Stimulated activated CD8-positive, alpha-beta memory T cell treated with anti-CD3 and anti-CD28 coated beads, Interleukin-2, amount 100 ng/mL, for 48 hours (primary cell): ENCODE data around the gene CFAP69.
"Not testable (repeated sequence)": the region's sequence is repeated elsewhere in the genome, so short reads cannot be mapped to it uniquely, and the experiment has no call there.

Source experiments
- DNase-seq, 2 donors: peaks; one replicate each; pipeline ENCODE4 v3.0.0-alpha.2; 2020; ENCODE audit warnings: low read depth in 2 of 2

CFAP69 gene

DNA sequence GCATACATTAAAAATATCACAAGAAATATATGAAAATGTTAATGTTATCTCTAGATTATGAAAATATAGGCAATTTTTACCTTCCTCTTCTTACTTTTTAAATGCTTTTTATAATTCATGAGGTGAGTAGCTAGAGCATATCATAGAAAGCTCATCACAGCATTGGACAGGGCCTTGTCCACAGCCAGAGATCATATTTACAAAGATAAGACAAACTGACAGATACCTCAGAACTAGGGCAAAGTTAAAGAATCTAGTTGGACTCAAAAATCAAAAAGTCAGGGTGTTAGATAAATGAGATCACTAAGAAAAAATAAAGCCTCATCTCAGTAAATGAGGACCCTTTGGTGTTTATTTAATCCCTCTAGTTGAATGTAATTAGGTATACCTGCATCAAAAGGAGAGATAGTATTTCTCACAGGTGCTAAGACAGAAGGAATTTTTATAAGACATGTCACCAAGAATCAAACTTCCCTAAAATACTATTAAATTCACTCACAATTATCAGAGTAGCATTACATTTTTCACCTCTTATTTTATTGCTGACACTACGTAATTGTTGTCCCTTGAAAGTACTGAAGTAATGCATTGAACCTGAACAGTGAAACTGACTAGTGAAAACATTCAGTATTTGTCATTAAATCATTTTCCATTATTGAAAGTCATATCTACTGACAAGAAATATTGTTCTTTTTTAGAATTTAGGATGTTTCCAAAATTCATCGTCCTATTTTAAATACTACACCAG, 25.6 kb downstream of the CFAP69 start:
- no peak for DNase-seq

DNA sequence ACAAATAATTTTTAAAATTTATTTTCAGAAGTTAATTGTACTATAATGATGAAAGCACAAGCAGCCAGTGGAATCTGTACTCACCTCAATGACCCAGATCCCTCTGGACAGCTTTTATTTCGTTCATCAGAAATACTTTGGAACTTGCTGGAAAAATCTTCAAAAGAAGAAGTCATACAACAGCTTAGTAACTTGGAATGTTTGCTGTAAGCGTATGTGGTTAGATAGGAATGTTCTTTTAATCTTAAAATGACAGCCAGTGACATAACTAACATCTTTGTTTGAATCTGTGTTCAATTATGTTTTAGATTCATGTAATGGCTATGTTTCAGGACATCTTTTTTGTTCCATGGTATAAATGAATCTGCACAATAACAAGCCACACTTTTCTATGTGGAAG, 26.8 kb downstream of the CFAP69 start:
- no peak for DNase-seq

DNA sequence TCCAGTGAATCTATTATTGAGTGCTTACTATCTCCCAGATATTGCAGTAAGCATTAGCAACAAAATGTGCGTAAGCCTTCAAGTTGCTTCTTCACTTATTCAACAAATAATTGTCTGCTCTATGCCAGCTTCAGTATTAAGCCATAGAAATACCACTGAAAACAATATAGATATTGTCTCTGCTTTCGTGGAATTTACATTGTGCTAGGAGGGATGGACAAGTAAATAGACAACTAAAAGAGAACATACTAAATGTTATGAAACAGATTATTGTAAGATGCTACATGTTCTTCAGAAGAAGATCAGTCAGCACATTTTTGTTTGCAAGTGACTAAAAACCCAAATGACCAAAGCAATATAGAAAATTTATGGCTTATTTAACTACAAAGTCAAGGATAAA, 27.3 kb downstream of the CFAP69 start:
- no peak for DNase-seq

DNA sequence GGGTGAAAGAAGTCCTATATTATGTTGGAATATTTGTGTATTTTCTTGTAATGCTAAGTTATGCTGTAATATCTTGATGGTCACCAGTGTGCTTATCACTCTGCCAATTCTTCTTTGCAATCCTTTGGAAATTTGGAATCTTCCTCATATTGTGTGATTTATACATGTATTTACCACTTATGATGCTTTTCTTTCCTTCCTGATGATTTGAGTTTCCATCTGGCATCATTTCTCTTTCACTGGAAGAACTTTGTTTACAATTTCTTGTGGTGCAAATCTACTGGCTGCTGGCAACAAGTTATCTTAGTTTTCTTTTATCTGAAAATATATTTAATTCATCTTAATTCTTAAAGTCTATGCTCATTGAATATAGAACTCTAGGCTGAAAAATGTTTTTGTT, 29.2 kb downstream of the CFAP69 start:
- DNase-seq: no peak

DNA sequence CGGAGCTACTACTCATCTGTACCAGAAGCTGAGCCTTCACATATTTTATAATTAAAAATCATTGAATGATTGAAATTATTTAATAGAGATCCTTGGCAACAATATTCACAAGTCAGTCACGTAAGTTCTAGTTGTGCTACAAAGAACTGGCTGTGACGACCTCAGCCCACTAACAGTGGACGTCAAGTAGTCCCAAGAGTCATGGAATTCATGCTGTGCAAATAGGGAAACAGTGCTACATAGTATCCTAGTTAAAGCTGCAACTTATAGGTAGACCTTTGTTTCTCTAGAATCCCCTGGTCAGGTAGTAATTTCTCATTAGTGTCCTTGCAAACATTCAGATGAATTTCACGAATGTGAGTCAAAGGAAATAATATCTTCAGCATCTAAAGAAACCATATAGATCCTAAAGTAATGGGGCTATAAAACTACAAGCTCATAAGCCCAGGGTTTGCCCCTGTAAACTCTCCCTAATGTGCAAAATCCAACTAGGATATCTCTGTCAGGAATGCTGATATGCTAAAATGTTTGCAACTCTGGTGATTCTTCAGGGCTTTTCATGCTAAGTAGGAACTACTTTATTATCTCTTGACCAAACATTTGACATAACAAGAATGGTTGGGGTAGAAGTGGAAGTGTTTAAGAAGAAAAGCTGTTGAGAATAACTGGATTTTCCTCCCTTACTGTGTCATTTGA, 31.2 kb downstream of the CFAP69 start:
- DNase-seq: no peak

DNA sequence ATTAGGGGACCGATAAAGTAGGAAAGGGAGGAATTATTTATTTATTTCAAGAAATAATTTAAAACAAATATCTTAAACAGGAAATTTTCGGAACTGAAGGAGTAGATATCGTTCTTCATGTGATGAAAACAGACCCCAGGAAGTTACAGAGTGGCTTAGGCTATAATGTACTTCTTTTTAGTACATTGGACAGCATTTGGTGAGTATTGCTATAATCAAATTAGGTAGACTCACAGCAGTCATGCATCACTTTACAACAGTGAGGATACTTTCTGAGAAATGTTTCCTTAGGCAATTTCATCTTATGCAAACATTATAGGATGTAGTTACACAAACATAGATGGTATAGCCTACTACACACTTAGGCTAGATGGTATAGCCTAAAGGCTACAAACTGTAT, 43.2 kb downstream of the CFAP69 start:
- no peak for DNase-seq

DNA sequence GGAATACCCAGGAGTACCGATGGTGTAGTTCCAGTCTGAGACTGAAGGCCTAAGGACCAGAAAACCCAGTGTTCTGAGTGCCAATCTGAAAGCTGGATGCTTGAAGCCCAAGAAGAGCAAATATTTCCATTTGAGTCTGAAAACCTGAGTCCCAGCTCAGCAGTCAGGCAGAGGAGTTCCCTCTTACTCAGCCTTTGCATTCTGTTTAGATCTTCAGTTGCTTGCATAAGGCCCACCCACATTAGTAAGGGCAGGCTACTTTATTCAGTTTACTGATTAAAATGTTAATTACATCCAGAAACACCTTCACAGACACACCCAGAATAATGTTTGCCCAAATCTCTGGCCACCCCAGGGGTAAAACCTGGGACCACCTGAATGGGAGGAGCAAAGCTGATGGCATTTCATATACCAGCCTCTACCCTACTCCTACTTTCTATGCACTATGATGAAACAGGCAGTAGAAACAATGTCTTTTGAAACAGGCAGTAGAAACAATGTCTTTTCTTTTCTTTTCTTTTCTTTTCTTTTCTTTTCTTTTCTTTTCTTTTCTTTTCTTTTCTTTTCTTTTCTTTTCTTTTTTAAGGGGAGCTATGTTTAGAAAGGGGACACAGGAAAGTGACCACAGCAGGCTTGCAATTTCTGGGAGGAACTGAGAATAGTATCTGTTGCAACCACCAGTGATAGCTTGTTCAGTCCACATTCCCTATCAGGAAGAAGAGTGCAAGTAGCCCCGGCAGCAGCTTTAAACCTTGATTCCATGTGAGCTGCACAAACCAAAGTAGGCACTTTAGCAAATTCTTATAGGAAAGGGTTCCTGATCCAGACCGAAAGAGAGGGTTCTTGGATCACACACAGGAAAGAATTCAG, 45.5 kb downstream of the CFAP69 start:
- no peak for DNase-seq

DNA sequence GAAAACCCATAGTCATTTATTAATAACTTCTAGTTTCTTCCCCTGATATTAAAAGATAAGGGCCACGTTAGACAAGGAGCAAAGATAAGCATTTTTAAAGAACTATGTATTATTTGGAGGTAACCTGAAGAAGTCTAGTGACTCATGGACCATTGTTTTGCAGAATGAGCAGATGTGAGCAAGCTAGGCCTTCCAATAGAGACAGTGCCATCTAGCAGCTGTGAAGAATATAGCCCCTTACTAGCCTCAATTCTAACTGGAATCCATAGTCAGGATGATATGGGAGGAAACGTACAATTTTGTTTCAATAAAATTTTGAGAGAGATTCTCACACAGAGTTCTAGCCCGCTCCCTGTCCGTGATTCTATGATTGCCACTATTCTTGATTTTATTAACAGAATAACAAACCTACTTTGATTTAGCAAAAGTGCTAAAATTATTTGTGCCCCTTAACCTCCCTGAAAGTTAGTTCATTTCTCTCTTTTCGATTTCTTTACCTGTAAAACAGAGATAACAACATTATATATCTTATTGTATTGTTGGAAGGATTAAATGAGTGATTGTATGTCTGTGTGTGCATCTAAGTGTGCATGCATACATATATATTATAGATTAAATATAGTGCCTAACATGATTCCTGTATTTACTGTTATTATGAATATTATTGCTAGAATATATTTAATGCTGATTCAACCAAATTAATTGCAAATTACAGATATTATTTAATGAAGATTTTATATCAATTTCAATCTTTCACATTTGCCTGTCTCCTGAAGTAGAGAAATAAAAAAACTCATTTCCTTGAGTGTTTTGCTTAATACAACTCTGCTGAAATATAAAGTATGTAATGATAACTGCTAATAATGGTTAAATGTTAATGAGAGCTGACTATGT, 53.4 kb downstream of the CFAP69 start:
- DNase-seq: no peak

DNA sequence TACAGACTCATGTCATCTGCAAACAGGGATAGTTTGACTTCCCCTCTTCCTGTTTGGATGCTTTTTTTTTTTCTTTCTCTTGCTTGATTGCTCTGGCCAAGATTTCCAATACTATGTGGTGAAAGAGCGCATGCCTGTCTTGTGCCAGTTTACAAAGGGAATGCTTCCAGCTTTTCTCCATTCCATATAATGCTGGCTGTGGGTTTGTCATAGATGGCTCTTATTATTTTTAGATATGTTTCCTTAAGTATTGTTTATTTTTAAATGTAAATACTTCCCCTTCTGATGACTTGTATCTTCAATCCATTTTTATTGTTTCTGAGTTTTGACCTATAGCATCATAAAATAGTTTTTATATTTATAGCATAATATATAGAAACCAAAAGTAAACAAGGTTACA, 58.3 kb downstream of the CFAP69 start:
- no peak for DNase-seq

DNA sequence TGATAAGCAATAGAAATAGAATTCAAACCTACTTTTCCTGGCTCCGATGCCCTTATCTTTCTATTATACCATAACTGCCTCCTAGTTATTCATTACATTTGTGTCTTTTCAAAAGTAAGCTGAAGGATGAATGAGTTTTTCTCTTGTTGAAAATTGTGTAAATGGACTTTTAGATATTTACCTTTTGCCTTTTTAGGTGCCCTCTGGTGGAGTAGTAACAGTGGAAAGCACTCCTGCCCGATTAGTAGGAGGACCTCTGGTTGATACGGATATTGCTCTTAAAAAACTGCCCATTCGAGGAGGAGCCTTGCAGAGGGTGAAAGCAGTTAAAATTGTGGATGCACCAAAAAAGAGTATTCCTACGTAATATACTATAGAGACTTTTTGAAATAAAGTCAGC, 64.9 kb downstream of the CFAP69 start:
- DNase-seq: no peak

DNA sequence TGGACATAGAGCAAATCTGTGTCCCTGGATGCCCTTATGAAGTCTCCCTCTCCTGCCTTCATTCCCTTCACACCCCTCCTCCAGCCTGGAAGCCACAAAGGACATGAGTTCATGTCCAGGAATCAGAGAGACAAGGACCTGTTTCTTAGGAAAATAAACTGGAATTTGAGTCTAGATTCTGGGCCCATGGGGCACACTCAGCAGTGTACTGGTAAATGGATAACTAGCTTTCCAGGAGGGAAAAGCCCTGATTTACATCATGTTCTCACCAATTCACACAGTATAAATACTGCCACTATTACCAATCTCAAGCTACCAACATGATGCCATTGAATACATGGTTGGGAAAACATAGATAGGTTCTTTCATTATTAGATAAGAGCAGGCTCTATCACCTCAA, 66.2 kb downstream of the CFAP69 start:
- DNase-seq: no peak

DNA sequence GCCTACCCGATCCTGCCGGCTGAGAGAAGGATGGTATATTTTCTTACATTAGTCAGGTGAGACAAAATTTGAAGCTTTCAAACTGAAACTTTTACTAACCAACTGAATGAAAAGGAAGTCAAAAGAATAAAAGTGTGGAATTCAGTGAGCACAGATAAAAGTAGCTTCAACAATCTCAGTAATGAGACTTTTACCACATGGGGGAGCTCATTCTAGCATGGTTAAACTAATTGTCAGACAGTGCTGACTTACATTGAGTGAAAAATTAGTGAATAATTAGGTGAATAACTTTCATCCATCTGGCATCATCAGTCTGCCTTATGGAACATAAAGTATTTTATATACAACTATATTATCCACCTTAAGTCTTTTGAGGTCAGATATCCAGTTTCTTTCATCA, 67.8 kb downstream of the CFAP69 start:
- no peak for DNase-seq

DNA sequence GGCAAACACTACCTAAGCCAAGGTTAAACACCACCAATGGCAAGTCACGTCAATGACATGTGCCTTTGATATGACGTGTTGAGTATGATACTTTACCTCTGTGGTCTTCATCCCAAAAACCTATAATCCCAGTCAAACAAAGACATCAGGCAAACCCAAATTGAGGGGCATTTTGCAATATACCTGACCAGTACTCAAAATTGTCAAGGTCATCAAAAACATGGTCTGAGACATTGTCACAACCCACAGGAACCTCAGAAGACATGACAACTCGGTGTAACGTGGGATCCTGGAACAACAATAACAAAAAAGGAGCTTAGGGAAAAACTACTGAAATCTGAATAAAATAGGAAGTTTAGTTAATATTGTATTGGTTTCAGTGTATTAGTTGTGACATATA, 68.9 kb downstream of the CFAP69 start:
- no peak for DNase-seq

DNA sequence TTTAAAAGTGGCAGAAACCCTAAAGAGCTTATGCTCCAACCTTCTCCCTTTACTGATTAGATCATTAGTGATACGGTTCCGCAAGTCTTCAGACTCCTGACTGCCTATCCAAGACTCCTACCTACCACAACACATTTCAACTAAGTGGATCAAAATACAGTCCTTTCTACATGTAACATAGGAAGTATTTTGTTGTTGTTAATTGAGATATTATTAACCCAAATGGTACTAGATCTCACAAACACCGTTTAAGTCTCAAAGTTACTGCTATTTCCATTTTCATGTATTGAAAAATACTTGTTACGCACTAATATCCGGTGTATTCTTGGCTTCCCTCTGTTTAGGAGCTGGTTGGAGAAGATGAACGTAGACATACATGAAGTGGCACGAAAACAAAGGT, 75.0 kb downstream of the CFAP69 start:
- DNase-seq: no peak

DNA sequence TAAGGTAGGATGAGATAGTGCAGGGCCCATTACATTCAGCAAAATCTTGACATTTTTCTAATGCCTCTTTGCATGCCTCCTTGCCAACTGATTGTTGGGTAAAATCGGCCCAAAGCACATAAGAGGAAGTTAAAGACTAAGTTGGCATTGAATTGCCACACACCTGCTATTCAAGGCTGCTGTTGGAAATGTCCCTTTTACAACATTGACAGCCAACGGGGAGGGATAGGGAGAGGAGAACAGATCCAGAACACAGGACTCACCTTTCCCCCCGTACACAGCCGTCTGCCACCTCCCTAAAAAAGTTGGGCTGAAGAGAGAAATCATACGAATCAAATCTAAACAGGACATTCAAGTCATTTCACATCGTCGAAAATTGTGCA, 75.4 kb downstream of the CFAP69 start:
- DNase-seq: no peak

DNA sequence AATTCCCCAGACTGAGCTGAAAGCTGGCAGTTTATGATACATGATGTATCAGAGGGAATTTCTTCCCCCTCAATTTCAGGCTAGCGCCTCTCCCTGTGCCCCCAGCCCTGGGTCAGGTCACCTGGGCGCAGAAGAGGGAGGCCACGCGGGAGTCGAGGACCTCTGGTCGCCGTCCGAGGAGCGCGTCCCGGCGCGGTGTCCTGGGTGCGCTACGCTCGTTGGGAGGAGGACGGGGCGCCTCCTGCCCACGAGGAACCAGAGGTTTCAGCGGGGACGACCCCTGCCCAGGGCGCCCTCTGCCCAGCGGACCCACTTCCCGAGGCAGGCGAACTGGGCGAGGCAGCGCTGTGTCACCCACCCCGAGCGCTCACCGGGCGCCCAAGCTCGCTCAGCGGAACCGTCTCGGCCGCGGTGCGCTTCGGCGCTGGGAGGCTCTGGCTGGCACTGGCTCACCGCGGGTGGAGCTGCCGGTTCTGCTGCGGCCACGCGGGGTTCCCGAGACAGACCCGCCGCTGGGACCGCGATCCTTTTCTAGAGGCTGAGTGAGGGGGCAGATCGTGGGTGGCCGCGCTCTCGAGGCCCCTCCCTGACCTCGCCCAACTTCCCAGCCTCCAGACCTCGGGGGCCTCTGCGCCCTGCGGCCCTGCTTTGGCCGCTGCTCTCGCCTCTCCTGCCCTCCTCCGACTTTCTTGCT, 76.0 kb downstream of the CFAP69 start, which contains the start of gene FAM237B:
Gene FAM237B (minus strand): TSS at position 504 of the 694 bp plus-strand sequence. CDS start 1,556 bp downstream, outside the sequence.
- DNase-seq: peak in 1 of 2 donors; percentile 4

DNA sequence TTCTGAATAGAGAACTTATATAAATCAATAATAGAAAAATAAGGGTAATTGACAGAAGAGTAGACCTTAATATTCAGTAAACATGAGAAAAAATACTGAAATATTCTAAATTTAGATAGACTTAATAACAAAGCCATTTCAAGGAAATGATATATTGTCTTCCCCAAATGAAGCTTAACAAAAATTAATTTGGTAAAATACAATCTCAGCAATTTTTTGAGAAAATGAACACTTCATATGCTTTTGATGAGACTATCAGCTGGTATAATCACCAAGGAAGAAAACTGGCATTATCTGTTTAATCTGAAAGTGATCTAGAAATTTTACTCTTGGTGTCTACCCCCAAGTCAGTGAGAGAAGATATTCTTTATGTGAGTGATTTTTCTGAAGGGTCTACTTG, 77.9 kb downstream of the CFAP69 start:
- no peak for DNase-seq

DNA sequence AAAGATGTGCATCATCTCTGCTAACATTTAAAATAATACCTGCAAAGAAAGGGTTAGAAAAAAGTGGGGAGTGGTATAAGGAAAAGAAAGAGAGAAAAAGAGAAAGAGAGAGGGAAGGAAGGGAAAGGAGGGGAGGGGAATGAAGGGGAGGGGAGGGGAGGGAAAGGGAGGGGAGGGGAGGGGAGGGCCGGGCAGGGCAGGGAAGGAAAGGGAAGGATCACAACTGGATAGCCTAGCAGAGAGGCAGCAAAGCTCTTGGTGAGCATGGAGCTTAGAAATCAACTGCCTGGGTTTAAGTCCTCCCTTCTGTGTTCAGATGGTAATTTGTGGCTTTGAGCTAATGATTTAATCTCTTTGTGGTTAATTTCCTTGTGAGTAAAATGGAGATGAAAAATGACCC, 81.5 kb downstream of the CFAP69 start:
- DNase-seq: no peak

DNA sequence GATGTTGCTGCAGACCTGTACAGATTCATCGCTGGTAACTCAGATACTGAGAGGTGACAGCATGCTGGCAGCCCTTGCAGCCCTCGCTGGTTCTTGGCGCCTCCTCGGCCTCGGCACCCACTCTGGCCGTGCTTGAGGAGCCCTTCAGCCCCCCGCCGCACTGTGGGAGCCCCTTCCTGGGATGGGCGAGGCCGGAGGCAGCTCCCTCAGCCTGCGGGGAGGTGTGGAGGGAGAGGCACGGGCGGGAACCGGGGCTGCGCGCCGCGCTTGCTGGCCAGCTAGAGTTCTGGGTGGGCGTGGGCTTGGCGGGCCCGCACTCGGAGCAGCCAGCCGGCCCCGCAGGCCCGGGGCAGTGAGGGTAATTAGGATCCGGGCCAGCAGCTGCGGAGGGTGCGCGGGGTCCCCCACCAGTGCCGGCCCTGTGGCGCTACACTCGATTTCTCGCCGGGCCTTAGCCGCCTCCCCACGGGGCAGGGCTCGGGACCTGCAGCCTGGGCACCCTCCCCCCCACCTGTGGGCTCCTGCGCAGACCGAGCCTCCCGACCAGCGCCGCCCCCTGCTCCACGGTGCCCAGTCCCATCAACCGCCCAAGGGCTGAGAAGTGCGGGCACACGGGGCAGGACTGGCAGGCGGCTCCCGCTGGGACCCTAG, 89.3 kb downstream of the CFAP69 start:
- DNase-seq: no peak

DNA sequence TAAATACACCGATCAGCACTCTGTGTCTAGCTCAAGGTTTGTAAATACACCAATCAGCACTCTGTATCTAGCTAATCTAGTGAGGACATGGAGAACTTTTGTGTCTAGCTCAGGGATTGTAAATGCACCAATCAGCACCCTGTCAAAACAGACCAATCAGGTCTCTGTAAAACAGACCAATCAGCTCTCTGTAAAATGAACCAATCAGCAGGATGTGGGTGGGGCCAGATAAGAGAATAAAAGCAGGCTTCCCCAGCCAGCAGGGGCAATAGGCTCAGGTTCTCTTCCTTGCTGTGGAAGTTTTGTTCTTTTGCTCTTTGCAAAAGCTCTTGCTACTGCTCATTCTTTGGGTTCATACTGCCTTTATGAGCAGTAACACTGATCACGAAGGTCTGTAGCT, 90.0 kb downstream of the CFAP69 start:
- DNase-seq: not testable (repeated sequence)
